GM11168 (cell line): ENCODE data around the gene PCOLCE2.
"Not testable (repeated sequence)": the region's sequence is repeated elsewhere in the genome, so short reads cannot be mapped to it uniquely, and the experiment has no call there.

Source experiments
- in situ Hi-C: fragments of 300-500 bp; cut with MboI; formaldehyde crosslinking; loops from one replicate; pipeline ENCODE4 v1.12.0; 2022; ENCODE audit warnings: low sequenced_read_pairs; ENCODE audit not compliant: unreplicated experiment

Gene PCOLCE2

DNA sequence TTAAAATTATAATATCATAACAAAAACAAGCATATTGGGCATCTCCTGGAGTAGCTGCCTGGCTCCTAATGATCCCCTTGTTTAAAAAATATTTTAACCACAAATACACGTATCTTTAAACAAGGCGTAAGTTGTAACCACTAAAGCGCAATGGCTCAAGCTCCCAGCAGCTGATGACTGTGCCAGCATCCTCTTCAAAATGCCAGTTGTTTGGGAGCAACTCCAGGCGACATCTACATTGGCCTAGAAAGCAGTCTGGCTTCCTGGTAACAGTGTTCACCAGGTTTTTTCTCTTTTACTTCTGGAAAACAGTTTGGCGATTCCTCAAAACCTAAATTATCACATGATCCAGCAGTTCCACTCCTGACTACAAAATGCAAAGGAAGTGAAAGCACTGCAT lies 13.8 kb downstream of the PCOLCE2 start:
- in situ Hi-C loops, result no loop called here

DNA sequence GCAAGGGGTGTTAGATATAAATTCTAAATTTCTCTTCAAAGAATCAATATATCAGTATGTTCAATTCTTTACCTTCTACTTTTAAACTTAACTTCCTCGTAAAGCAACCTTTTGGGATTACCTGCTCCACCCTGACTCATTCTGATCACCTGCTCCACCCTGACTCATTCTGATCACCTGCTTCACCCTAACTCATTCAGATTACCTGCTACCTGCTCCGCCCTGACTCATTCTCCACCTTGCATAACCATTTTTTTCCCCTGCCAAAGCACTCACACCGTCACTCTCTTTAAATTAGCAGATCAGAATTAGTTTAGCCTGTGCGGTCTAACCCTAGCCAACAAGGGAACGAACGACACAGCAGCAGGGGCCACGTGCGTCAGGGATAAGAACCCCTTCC lies 20.5 kb downstream of the PCOLCE2 start:
- in situ Hi-C loops, result not testable (repeated sequence)

DNA sequence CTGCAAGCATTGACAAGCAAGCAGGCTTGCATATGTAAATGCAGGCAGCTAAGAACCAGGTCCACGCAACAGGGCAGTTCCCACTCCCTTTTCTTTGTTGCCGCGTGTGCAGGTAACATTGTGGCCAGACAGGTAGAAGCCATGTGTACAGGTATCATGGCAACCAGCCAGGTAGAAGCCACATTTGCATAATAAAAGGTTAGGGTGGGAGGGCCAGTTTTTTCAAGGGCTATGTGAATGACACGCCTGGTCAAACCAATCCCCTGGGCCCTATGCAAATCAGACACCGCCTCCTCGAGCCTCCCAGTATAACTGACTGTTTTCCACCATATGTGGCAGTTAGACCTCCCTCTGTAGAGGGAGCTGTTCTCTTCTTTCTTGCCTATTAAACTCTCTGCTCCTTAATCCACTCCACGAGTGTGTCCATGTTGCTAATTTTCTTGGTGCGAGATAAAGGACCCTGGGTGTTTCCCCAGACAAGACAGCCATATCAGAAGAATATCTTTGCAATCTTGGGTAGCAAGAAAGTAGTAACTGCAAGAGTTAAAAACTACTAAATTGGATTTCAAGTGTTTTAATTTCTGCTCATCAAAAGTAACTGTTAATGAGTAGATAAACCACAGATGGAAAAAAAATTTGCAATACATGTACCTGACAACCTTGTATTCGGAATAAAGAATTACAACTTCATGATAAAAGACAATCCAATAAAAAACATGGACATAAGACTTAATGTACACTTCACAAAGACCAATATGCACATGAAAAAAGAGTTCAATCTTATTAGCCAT lies 21.8 kb downstream of the PCOLCE2 start:
- in situ Hi-C loops, result no loop called here

DNA sequence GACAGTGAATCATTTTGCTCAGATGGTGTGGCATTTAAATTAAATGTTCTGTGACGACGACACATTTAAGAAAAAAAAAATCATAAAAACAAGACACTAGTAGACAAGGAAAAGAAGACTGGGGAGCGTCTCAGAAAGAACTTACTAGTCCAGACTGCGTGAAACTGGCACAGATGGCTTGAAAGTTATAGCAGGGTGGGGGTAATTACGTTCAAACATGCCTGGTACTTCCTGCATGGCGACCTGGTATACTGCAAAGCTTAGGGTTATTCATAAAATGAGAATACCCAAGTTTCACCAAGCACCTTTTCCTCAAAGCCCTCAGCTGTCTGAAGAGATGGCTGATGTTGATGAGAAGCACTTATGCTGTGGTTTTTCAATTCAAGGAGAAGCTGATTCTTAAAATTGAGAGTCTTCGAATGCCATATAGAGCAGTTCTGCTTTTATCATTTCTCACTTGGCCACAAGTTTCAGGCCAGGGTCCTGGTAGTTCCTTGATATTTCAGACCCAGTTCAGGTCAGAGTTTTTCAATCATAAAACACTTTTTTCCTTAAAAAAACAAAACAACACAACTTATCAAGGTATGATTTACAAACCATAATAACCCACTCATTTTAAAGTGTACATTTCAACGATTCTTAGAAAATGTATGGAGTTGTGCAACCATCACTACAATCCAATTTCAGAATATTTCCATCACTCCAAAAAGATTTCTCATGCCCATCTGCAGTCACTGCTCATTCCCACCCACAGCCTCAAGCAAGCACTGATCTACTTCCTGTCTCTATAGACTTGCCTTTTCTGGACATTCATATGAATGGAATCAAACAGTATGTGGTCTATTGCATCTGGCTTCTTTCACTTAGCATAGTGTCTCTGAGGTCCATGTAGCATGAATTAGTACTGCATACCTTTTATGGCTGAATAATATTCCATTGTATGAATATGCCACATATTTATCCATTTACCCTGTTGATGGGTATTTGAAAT lies 24.7 kb downstream of the PCOLCE2 start:
- in situ Hi-C loops, result no loop called here

DNA sequence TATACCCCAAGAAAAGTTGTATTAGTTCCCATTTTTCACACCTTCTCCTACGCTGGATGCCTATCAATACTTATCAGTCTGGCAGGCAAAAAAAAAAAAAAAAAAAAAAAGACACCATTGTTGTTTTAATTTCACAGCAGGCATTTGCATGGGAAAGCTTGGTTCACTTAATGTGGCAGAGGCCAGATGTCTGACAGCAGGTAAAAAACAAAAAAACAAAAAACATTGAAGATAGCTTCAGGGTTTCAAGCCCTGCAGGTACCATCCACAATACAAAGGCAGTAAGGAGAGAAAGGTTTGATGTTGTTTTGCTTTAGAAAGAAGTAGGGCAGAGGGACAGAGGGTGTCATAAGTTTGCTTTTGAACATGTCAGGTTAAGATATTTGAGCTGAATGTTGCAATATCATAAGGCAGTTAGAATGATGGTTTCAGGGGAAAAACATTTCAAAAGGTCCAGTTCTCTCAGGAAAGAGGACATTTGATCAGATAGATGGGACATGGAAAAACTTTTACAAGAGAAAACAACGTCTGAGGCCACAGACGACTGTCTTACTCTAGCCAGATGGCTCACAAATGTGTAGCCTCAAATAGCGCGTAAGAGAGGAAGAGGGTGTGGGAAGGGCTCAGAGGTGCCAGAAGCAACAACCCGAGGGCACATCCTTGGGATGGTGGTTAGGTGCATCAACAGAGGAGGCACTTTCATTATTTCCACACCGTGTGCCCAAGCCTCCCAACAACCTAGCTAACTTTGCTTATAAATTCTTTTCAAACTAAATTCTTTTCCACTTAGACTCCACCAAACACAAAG lies 25.7 kb downstream of the PCOLCE2 start:
- in situ Hi-C loops, result no loop called here

DNA sequence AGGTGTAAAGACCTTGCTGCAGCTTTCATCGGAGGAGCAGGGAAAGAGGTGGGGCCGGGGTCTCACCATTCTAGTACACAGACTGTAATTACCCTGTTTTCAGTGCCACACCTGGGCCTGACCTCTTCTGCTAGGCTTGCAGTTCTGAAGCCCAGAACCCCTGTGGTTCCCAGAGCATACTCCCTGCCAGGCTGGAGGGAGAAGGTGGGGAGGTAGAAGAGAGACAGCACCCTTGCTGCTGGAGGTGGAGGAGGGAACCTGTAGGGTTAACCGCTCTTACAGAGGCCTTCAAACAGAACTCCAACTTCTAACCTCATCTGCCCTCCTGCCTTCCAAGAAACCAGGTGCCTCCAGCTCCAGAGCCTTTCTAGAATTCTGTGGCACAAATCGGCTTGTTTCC lies 27.0 kb downstream of the PCOLCE2 start:
- in situ Hi-C loops, result no loop called here

DNA sequence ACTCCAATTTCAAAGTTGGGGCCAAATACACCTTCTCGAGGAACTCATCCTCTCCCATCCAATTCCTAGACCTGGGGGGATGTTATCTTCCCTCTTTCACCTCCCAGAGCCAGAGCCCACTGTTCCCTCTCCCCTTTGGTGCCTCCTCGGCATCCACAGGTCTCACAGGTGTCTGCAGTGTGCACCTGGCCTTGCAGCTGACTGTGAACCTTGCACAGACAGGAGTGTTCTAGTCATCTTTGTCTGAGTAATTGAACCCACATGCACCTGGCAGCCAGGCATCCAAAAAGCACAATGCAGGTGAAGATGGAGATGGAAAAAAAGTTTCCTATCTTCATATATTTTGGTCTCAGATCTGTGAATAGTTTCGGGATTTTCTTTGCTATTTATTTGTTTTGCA lies 30.8 kb downstream of the PCOLCE2 start:
- in situ Hi-C loops, result no loop called here

DNA sequence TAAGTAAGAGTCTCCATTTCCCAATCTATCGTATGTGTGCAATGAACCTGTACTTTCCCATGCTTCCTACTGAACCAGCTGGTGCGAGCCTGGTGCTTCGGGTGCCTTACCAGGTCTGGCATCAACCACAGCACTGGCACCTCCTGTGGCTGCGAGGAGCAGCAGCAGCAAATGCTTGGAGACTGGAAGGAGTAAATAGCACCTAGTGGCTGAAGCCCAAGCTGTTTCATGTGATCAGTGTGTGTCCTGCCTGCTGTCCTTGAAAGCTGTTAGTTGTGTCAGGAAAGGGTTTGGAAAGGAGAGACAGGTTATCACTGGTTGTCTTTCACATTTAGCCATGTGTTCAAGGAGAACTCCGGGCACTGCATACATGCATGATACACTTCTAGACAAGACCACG lies 31.8 kb downstream of the PCOLCE2 start:
- in situ Hi-C loops, result no loop called here

DNA sequence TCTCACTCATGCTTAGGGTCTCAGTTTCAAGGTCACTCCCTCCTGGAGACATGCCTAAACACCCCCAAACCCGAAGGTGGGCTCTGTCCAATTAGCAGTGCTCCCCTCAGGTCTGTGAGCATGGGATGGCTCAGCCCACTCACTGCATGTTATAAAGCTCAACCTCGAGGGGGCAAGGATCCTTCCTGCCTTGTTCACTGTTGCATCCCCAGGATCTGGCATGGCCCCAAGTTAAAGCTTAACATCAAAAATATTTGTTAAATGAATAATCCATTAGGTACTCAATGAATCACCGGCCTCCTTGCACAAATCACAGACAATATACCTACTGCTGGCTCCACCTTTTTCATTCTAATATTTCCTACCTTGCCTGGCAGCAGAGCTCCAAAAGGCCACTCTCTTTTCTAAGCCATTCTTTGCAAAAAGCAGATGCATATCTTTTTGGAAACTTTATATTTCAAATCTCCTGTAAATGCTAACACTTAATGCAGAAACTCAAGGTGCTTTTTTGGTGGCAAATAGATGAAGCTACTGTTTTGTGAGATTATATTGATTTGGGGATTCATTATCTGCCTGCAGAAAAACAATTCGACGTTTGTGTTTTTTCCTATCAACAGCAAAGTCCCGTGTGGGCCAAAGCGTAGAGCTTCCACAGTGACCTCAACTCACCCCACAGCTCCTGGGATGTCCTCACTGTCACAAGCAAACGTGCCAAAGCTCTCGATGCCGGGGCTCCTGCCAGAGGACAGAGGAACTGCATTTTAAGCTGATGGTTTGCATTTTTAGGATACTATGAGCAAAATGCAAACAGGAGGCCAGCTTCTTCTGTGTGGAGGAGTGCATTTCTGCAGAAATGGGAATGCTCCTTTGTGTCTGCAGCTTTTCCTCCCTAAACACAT lies 35.4 kb downstream of the PCOLCE2 start:
- in situ Hi-C loops, result no loop called here

DNA sequence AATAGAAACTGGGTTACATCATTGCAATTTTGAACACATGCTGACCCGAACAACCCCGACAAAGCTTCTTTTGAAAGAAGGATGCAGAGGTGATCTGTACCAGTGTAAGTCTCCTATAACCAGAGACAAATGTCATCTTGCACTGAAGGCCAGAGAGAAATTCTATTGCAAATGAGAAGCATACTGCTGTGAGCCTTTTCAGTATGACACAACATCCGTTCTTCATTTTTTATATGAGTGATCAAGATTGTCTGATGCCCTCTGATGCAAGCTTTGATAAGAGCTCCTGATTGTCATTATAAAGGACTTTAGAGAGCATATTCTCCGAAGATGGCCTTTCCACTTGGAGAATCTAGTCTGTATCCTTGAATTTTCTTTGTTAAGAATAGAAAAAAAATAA lies 36.9 kb downstream of the PCOLCE2 start:
- in situ Hi-C loops, result no loop called here

DNA sequence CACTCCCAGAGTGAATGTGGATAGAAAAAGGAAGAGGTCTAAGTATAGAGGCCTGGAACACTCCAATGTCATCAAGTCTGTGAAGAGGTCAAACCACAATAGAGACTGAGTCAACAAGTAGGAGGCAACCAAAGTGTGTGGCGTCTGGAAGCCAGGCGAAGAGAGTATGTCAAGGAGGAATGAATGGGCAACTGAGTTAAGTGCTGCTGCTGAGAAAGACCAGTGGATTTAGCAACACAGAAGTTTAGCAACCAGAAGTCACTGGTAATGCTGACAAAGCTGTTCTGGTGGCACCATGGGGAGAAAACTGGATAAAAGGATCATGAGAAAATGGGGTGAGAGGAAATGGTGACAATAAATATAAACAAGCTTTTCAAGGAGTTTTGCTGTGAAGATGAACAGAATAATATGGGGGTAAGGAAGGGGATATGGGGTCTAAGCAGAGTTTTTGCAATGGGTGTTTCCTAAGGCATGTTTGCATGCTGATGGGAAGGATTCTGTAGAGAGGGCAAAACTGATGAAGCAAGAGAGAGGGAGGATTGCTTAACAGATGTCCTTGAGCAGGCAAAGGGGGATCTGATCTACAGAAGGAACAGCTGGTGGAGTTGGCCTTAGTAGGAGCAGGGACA lies 38.4 kb downstream of the PCOLCE2 start:
- in situ Hi-C loops, result no loop called here

DNA sequence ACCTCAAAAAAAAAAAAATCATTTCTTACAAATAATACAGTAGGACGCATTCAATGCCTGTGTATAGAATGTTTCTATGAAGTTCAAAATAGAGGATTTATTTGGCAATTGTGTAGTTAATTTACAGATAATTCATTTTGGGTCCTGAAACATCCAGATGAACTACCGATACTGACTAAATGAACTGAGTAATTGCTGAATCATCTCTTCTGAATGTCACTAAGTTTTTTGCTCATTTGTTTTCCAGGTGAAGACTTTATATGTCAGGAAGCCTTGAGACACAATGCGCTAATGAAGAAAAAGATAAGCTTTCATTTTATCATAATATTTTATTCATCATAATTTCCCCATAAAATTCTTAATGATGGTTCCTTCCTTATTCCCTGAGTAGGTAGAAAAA lies 39.7 kb downstream of the PCOLCE2 start:
- in situ Hi-C loops, result no loop called here

DNA sequence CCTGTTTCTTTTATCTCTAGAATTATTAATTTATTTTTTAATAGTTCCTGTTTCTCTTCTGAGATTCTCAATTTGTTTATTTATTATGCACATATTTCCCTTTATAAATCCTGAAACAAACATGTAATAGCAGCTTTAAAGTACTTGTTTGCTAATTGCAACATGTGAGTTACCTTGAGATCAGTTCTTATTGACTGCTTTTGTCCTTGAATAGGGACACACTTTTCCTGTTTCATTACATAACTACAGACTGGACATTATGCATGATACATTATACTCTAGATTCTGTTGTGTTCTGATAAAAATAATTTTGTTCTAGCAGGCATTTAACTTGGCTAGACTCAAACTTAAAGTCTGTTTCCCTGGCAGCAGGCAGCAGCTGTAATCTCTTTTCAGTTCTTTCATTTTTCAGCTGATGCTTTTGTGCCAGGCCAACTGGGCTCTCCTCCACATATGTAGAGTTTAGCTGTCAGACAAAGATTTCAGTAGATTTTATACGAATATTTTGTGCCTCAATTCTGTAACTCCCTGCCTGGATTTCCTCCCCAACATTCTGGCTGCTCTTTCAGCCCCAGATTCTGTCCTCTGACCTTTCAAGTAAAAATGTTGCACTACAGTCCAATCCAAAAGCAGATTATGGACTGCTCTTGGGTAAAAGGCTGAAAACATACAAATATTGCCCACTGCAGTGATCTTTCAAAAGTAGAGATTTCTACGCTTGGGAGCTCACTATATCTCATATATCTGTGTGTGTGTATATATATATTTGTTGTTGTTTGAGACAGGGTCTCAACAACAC lies 41.9 kb downstream of the PCOLCE2 start:
- in situ Hi-C loops, result no loop called here

DNA sequence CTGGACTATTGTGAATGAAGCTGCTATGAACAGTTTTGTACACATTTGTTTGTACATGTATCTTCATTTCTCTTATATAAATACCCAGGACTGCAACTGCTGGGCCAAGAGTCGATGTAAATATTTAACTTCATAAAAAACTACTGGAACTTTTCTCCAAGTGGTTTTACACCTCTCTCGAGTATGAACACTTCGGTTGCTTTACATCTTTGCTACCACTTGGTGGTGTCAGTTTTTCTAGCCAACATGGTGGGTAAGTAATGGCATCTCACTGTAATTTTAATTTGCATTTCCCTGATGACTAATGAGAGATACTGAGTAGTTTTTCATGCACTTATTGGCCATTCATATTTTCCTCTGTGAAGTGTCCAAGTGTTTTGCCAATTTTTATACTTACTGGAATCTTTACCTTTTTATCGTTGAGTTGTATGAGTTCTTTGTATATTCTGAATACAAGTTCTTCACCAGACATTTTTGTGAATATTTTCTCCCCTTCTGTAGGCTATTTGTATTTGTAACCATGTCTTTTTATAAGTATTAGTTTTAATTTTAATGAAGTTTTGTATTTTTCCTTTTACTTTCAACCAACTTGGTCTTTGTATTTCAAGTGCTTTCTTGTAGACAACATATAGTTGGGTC lies 44.4 kb downstream of the PCOLCE2 start:
- in situ Hi-C loops, result no loop called here

DNA sequence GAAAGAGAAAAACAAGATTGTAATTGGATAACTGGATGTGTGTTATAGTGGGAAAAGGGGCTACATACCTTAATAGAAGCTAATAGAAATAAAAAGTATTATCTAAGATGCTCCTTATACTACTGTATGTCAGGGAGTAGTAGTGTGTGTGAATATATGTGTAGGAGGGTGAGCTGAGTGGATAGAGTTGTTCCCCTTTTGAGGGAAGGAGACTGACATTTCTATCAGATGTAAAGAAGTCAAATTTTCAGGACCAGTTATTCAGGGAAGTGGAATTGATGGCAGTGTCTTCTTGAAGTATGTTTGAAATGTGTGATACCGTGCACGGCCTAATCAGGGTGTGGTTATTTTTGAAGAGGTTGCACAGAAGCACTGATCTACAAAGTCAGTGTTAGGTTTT lies 49.1 kb downstream of the PCOLCE2 start:
- in situ Hi-C loops, result no loop called here

DNA sequence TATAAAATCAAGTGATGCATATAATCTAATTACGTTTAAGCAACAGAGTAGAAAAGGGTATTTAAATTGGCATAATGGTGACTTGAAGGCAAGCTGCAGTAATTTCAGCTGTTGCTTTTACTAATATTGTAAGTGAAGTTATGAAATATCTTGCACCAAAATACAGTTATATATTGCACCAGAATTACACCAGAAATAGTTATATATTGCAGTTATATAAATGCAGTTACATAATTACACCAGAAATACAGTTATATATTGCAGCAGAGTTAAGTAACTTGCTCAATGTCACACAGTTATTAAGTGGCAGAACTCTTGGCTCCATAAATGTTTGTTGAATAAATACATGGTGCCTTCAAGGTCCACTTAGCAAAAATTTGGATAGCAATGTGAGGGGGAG lies 51.4 kb downstream of the PCOLCE2 start:
- in situ Hi-C loops, result no loop called here

DNA sequence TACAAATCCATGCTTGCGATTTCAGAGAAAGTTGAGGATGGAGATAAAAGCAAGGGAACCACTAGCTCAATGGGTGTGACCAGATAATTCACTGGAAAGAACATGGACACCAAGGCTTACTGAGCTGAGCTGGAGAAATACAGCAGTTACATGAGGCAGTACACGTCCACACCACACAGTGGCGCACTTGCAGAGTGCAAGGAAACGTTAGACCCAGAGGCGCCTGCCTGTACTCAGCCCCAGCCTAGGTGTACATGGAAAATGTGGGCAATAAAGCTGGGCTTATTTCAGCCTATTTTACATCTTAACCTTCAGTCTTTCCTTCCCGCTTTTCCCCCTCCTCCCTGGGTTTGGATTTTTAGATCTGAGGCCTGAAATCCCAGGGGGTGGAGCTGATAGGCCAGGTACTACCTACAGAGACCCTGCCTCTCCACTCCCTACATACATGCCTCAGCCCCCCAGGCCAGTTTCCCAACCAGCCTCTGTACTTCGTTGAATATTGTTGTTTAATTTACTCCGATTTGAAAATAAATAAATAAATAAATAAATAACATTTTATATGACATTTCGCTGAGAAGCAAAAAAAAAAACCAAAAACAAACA lies 60.1 kb downstream of the PCOLCE2 start:
- in situ Hi-C loops, result no loop called here
